Tibial nerve (tissue), 4 donors: ENCODE results near the gene CRYZL1.

Experiments
- EP300 ChIP-seq, 2 donors: sonication (generic); formaldehyde crosslinking; IDR thresholded peaks; one replicate each; pipeline ENCODE4 v1.6.1; 2017; ENCODE audit warnings: antibody characterized with exemption in 2 of 2, mild to moderate bottlenecking in 1 of 2
- POLR2A ChIP-seq, 2 donors: fragments of 450-650 bp; IDR thresholded peaks; one replicate each; pipeline ENCODE4 v1.6.1; 2017; ENCODE audit warnings: antibody characterized with exemption in 2 of 2, mild to moderate bottlenecking in 2 of 2, moderate library complexity in 2 of 2
- TF ChIP-seq, protein P1 (sequence below), 5 experiments: fragments of 200-600 bp in 3 of 5; fragments of 450-650 bp in 2 of 5; sonication (generic) in 3 of 5; IDR thresholded peaks; one replicate each; pipeline ENCODE4 v1.5.1; 2016 to 2019; ENCODE audit warnings: antibody characterized with exemption in 5 of 5, mild to moderate bottlenecking in 3 of 5, moderate library complexity in 2 of 5

DNA sequence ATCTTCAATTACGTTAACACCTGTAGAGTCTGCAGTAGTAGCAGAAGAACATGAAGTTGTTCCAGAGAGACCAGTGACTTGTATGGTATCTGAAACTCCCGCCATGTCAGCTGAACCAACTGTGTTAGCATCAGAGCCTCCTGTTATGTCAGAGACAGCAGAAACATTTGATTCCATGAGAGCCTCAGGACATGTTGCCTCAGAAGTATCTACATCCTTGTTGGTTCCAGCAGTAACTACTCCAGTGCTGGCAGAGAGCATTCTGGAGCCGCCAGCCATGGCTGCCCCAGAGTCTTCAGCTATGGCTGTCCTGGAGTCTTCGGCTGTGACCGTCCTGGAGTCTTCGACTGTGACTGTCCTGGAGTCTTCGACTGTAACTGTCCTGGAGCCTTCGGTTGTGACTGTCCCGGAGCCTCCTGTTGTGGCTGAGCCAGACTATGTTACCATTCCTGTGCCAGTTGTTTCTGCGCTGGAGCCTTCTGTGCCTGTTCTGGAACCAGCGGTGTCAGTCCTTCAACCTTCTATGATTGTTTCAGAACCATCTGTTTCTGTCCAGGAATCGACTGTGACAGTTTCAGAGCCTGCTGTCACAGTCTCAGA is 88.4 kb downstream of the CRYZL1 start:
- TF ChIP-seq EP300 (IDR thresholded peaks at IDR 0.05) (no peak), POLR2A (IDR thresholded peaks at IDR 0.05) (no peak)
- TF ChIP-seq, protein P1, sequence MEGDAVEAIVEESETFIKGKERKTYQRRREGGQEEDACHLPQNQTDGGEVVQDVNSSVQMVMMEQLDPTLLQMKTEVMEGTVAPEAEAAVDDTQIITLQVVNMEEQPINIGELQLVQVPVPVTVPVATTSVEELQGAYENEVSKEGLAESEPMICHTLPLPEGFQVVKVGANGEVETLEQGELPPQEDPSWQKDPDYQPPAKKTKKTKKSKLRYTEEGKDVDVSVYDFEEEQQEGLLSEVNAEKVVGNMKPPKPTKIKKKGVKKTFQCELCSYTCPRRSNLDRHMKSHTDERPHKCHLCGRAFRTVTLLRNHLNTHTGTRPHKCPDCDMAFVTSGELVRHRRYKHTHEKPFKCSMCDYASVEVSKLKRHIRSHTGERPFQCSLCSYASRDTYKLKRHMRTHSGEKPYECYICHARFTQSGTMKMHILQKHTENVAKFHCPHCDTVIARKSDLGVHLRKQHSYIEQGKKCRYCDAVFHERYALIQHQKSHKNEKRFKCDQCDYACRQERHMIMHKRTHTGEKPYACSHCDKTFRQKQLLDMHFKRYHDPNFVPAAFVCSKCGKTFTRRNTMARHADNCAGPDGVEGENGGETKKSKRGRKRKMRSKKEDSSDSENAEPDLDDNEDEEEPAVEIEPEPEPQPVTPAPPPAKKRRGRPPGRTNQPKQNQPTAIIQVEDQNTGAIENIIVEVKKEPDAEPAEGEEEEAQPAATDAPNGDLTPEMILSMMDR (IDR thresholded peaks at IDR 0.05): no peak
